Measurements from ENCODE around the gene EIF4E2. TPM values are rescaled to one million over a fixed set of nuclear protein-coding genes. Genes with fewer than 3 reads are reported as not detected.
A peak's percentile ranks its signal among the peaks of the same experiment; 100 is the strongest.

The EIF4E2 gene
- total RNA-seq, 1 donor from 2014 or later, result 68.1 TPM

- intact Hi-C loops (cut with DNase I), result no loop called here
- no peak overlapping the region for H3K4me3 ChIP-seq
- H3K4me1 ChIP-seq, result no peaks in the 10 kb centered on the region
- no peaks in the 10 kb centered on the region for H3K36me3 ChIP-seq
- TF ChIP-seq, protein P1, sequence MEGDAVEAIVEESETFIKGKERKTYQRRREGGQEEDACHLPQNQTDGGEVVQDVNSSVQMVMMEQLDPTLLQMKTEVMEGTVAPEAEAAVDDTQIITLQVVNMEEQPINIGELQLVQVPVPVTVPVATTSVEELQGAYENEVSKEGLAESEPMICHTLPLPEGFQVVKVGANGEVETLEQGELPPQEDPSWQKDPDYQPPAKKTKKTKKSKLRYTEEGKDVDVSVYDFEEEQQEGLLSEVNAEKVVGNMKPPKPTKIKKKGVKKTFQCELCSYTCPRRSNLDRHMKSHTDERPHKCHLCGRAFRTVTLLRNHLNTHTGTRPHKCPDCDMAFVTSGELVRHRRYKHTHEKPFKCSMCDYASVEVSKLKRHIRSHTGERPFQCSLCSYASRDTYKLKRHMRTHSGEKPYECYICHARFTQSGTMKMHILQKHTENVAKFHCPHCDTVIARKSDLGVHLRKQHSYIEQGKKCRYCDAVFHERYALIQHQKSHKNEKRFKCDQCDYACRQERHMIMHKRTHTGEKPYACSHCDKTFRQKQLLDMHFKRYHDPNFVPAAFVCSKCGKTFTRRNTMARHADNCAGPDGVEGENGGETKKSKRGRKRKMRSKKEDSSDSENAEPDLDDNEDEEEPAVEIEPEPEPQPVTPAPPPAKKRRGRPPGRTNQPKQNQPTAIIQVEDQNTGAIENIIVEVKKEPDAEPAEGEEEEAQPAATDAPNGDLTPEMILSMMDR (IDR thresholded peaks at IDR 0.05), result no peak
- ATAC-seq (no peak), DNase-seq (no peak)
- no peaks in the 10 kb centered on the region for H3K9me3 ChIP-seq
- H3K27ac ChIP-seq, result no peak overlapping the region
- peaks cover 5% of the 10 kb centered on the region for H3K27me3 ChIP-seq (ENCODE audit: low read depth)
Measured at GRCh38 chr2:232535761-232536530, 14.5 kb upstream of the EIF4E2 start.

DNA sequence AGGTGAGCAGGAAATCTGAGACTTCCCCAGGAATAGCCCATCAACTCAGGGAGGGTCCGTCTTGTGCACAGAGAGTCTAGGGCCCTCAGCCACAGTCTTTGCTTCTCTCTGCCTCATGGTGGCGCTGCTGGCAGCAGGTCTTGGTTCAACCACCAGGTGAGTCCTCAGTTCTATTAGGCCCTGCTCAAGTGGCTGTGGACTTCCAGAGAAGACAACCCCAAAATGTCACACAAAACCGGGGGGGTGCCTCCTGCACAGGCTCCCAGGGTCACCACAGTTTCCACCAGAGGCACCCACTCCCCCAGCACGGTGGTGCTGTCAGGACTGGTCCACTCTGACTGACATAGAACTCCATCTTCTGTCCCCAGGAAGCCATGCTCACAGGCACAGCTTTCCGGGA, 13.4 kb upstream of the EIF4E2 start:
- Histone ChIP-seq H3K4me3 (no peak overlapping the region), H3K36me3 (no peaks in the 10 kb centered on the region), H3K9me3 (no peaks in the 10 kb centered on the region), H3K27me3 (ENCODE audit: low read depth) (peaks cover 5% of the 10 kb centered on the region), H3K4me1 (no peaks in the 10 kb centered on the region), H3K27ac (no peak overlapping the region)
- peak in 1 of 2 donors; percentile 24 for ATAC-seq
- intact Hi-C loops (cut with DNase I), result no loop called here
- peak; percentile 54 for DNase-seq
- TF ChIP-seq, protein P1 (IDR thresholded peaks at IDR 0.05), result peak; percentile 37

GRCh38 chr2:232537499-232537898, 13.0 kb upstream of the EIF4E2 start:
- intact Hi-C loops (cut with DNase I), result no loop called here
- ATAC-seq (no peak), DNase-seq (peak; percentile 32)
- TF ChIP-seq, protein P1 (IDR thresholded peaks at IDR 0.05), result no peak
- Histone ChIP-seq H3K36me3 (no peaks in the 10 kb centered on the region), H3K9me3 (no peaks in the 10 kb centered on the region), H3K4me1 (no peaks in the 10 kb centered on the region), H3K27ac (no peak overlapping the region), H3K4me3 (no peak overlapping the region), H3K27me3 (ENCODE audit: low read depth) (peaks cover 5% of the 10 kb centered on the region)

DNA sequence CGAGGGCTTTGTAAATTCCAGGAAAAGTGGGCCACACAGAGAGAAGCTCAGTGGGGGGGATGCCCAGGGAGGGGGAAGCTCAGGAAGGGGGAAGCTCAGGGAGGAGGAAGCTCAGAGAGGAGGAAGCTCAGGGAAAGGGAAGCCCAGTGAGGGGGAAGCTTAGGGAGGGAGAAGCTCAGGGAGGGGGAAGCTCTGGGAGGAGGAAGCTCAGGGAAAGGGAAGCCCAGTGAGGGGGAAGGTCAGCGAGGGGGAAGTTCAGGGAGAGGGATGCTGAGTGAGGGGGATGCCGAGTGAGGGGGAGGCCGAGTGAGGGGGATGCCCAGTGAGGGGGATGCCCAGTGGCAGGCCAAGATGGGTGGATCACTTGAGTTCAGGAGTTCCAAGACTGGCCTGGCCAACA, 11.8 kb upstream of the EIF4E2 start:
- H3K9me3 ChIP-seq, result no peaks in the 10 kb centered on the region
- H3K4me3 ChIP-seq, result no peak overlapping the region
- ATAC-seq, result peak; percentile 33 to 57
- H3K27me3 ChIP-seq (ENCODE audit: low read depth), result peaks cover 5% of the 10 kb centered on the region
- no peaks in the 10 kb centered on the region for H3K36me3 ChIP-seq
- TF ChIP-seq, protein P1 (IDR thresholded peaks at IDR 0.05), result no peak
- intact Hi-C loops (cut with DNase I), result no loop called here
- peak; percentile 46 for DNase-seq
- no peaks in the 10 kb centered on the region for H3K4me1 ChIP-seq
- H3K27ac ChIP-seq, result no peak overlapping the region

DNA sequence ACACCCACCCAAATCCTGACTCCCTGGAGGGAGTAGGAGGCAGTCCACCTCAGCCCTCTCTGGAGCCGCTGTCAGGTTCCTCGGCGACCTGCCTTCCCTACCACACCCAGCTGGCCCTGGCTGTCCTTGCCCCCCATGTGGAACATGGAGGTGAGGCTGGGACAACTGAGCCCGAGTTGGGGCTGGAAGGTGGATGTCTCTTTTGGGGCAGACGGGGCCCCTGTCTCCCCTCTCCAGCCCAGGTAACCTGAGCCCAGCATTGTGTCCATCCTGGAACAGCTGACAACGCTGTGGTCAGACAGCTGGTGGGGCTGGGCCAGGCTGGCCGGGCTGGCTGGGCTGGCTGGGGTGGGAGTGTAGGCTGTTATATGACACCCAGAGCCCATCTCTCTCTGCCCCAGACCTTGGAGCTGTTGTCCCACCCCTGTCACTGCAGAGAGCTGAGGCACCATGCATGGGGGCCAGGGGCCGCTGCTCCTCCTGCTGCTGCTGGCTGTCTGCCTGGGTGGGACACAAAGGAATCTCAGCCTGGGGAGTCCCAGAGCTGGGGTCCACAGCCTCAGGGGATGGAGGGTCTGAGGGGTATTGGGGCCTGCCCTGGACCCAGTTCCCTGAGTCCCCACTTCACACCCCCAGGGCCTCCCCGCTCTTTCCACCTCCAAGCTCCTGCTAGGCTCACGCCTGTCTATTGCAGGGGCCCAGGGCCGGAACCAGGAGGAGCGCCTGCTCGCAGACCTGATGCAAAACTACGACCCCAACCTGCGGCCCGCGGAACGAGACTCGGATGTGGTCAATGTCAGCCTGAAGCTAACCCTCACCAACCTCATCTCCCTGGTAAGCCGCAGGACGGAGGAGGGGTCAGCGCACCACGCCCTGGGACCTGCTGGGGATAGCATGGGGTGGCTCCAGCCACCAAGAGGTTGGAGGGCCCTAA, 10.9 kb upstream of the EIF4E2 start, which contains the start of gene CHRNG:
TSS of gene CHRNG (plus strand) at position 395 of the 934 bp plus-strand sequence. CDS start at position 451, 56 bp downstream.
- no peaks in the 10 kb centered on the region for H3K4me1 ChIP-seq

More for the DNA sequence above, 10.9 kb upstream of the EIF4E2 start, which contains the start of gene CHRNG:
- DNase-seq, result peak; percentile 44
- Histone ChIP-seq H3K9me3 (no peaks in the 10 kb centered on the region), H3K27me3 (ENCODE audit: low read depth) (peaks cover 5% of the 10 kb centered on the region), H3K27ac (no peak within 1 kb of the TSS), H3K36me3 (no peaks in the 10 kb centered on the region), H3K4me3 (no peak within 1 kb of the TSS)
- no peak for ATAC-seq
- intact Hi-C loops (cut with DNase I), result no loop called here
- TF ChIP-seq, protein P1 (IDR thresholded peaks at IDR 0.05), result no peak

Measured in lower lobe of right lung (tissue), 2 donors.